ENCODE measurements around the gene GP9. TPM values are rescaled to one million over a fixed set of nuclear protein-coding genes. Genes with fewer than 3 reads are reported as not detected.

Gene GP9
- polyA plus RNA-seq (2011; rRNA removed) = not detected in 2 replicates
- polyA plus RNA-seq (2012; cell fraction: cytosol; rRNA removed) = not detected in 2 replicates
- polyA plus RNA-seq (2012; cell fraction: nucleus; rRNA removed) = not detected in 2 replicates
- polyA plus RNA-seq (2017; fragmentation: RNase III; extraction: RNeasy Plus Mini Kit Qiagen cat#74134 plus additional on column Dnase treatment) = not detected in 3 replicates
- polyA minus RNA-seq (2011; rRNA and poly(A)+ RNA removed) = not detected in 2 replicates

DNA sequence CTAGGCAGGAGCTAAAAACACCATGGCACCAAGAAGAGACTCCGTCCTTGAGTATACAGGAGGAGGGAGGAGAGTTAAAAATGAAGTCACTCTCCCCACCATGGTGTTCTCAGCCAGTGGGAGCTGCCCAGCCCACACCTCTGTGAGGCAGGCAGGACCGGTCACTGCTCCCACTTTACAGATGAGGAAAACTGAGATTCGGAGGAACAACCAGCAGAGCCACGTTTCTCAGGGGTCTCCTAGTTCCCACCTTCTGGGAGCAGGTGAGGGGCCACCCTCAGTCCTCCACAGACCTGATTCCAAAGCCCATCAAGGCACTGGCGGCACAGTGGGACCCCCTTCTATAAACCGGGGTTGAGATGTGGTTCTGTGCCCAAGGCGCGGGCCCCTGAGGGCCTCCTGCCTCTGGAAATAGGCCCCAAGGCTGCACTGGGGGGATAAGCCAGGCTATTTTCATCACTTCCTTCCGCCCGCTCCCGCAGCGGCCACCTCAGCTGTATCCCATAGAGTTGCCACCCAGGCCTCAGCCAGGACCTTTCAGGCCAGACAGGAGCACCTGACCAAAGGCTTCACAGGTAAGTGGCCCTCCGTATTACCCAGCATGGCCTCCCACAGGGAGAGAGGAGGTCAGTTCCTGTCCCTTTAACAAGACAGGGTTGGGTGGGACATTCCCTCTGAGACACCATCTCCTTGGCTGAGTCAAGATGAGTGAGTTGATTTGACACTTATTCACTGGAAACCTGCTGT, at the start of gene GP9:
Gene GP9 (plus strand): TSS at position 504 of the 747 bp plus-strand sequence. CDS start 961 bp downstream, outside the sequence.
- Histone ChIP-seq H3K4me2 (no peak within 1 kb of the TSS), H3K27ac (no peak within 1 kb of the TSS), H3K9me3 (no peaks in the 10 kb centered on the region), H3K4me3 (no peak within 1 kb of the TSS), H3K4me1 (no peaks in the 10 kb centered on the region)
- CTCF ChIA-PET = interaction anchor here (0.8 to 1.2 kb wide), 2 partner anchors 9 to 90 kb away, joined by 3 to 4 read pairs; no protein-coding TSS in a partner anchor
- FAIRE-seq (no peak), ATAC-seq (no peak), DNase-seq (ENCODE audit: low read depth in 1 of 2, low spot score in 1 of 2) (no peak)
- POLR2A ChIA-PET = no interaction called here
- WGBS (ENCODE audit: missing lambda C conversion rate) = 84% methylated on average over 10 of the region's 13 CpGs
- TF ChIP-seq, protein P1, sequence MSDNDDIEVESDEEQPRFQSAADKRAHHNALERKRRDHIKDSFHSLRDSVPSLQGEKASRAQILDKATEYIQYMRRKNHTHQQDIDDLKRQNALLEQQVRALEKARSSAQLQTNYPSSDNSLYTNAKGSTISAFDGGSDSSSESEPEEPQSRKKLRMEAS (IDR thresholded peaks at IDR 0.05) = no peak
- TF ChIP-seq FOXS1 (CRISPR knock-in tag; IDR thresholded peaks at IDR 0.05) = no peak
- TF ChIP-seq MAFK (IDR thresholded peaks at IDR 0.05; ENCODE audit: partially characterized antibody) = no peak
- TF ChIP-seq, protein P2, sequence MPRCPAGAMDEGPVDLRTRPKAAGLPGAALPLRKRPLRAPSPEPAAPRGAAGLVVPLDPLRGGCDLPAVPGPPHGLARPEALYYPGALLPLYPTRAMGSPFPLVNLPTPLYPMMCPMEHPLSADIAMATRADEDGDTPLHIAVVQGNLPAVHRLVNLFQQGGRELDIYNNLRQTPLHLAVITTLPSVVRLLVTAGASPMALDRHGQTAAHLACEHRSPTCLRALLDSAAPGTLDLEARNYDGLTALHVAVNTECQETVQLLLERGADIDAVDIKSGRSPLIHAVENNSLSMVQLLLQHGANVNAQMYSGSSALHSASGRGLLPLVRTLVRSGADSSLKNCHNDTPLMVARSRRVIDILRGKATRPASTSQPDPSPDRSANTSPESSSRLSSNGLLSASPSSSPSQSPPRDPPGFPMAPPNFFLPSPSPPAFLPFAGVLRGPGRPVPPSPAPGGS (IDR thresholded peaks at IDR 0.05) = no peak
- TF ChIP-seq RCOR1 (IDR thresholded peaks at IDR 0.05; ENCODE audit: low read depth, low read length) = no peak
- TF ChIP-seq, protein P3, sequence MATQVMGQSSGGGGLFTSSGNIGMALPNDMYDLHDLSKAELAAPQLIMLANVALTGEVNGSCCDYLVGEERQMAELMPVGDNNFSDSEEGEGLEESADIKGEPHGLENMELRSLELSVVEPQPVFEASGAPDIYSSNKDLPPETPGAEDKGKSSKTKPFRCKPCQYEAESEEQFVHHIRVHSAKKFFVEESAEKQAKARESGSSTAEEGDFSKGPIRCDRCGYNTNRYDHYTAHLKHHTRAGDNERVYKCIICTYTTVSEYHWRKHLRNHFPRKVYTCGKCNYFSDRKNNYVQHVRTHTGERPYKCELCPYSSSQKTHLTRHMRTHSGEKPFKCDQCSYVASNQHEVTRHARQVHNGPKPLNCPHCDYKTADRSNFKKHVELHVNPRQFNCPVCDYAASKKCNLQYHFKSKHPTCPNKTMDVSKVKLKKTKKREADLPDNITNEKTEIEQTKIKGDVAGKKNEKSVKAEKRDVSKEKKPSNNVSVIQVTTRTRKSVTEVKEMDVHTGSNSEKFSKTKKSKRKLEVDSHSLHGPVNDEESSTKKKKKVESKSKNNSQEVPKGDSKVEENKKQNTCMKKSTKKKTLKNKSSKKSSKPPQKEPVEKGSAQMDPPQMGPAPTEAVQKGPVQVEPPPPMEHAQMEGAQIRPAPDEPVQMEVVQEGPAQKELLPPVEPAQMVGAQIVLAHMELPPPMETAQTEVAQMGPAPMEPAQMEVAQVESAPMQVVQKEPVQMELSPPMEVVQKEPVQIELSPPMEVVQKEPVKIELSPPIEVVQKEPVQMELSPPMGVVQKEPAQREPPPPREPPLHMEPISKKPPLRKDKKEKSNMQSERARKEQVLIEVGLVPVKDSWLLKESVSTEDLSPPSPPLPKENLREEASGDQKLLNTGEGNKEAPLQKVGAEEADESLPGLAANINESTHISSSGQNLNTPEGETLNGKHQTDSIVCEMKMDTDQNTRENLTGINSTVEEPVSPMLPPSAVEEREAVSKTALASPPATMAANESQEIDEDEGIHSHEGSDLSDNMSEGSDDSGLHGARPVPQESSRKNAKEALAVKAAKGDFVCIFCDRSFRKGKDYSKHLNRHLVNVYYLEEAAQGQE (IDR thresholded peaks at IDR 0.05) = no peak
- TF ChIP-seq EP300 (IDR thresholded peaks at IDR 0.05) = no peak
- TF ChIP-seq HOXB5 (CRISPR knock-in tag; IDR thresholded peaks at IDR 0.05) = no peak
- no peak for TF ChIP-seq EHF (CRISPR knock-in tag; IDR thresholded peaks at IDR 0.05)
- no peak for TF ChIP-seq CHD4 (IDR thresholded peaks at IDR 0.05; ENCODE audit: borderline replicate concordance)
- TF ChIP-seq FOSB (CRISPR knock-in tag; IDR thresholded peaks at IDR 0.05) = no peak
- no peak for TF ChIP-seq CEBPB (IDR thresholded peaks at IDR 0.05)
- no peak for TF ChIP-seq NFE2L2 (conservative IDR thresholded peaks at IDR 0.05; ENCODE audit: low read length)
- TF ChIP-seq RAD21 (conservative IDR thresholded peaks at IDR 0.05 in 1 of 2, IDR thresholded peaks at IDR 0.05 in 1 of 2) = no peak
- TF ChIP-seq MAZ (IDR thresholded peaks at IDR 0.05; ENCODE audit: borderline replicate concordance, low read depth, low read length) = no peak
- TF ChIP-seq PHF8 (IDR thresholded peaks at IDR 0.05; ENCODE audit: borderline replicate concordance, low read depth) = no peak
- TF ChIP-seq HOXB13 (CRISPR knock-in tag; IDR thresholded peaks at IDR 0.05; ENCODE audit: low read depth) = no peak
- TF ChIP-seq, protein P4, sequence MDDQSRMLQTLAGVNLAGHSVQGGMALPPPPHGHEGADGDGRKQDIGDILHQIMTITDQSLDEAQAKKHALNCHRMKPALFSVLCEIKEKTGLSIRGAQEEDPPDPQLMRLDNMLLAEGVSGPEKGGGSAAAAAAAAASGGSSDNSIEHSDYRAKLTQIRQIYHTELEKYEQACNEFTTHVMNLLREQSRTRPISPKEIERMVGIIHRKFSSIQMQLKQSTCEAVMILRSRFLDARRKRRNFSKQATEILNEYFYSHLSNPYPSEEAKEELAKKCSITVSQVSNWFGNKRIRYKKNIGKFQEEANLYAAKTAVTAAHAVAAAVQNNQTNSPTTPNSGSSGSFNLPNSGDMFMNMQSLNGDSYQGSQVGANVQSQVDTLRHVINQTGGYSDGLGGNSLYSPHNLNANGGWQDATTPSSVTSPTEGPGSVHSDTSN (IDR thresholded peaks at IDR 0.05) = no peak

DNA sequence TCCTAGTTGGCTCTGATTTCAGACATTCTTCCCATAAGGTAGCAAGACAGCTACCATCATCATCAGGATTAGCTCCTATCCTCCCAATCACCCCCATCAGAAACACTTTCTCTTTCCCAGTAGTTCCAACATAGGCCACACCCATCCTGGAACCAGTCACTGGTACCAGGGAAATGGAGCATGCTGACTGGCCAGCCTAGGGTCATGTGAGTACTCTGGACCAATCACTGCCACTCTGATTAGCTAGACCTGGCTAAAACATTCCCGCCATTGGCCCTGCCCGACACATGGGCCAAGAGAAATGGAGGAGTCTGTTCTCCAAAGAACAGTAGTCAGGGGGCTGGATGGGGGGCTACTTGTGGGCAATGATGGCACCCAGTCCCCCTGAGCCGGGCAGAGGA, 47.1 kb upstream of the GP9 start:
- peak; percentile 31 to 40 for DNase-seq (ENCODE audit: low read depth in 1 of 2, low spot score in 1 of 2)
- H3K27ac ChIP-seq = no peak overlapping the region
- FAIRE-seq = no peak
- H3K4me2 ChIP-seq = no peak overlapping the region
- peaks cover 10% of the 10 kb centered on the region for H3K4me1 ChIP-seq
- peak in 1 of 2 experiments; percentile 78; a peak in 3 of 6 replicates for ATAC-seq
- TF ChIP-seq, protein P5, sequence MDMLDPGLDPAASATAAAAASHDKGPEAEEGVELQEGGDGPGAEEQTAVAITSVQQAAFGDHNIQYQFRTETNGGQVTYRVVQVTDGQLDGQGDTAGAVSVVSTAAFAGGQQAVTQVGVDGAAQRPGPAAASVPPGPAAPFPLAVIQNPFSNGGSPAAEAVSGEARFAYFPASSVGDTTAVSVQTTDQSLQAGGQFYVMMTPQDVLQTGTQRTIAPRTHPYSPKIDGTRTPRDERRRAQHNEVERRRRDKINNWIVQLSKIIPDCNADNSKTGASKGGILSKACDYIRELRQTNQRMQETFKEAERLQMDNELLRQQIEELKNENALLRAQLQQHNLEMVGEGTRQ (IDR thresholded peaks at IDR 0.05) = 0 out of 2 replicates have a peak, but pooled peaks have one; percentile 23
- TF ChIP-seq NFE2L2 (conservative IDR thresholded peaks at IDR 0.05; ENCODE audit: low read length) = no peak
- H3K4me3 ChIP-seq = no peak overlapping the region
- H3K9me3 ChIP-seq = no peaks in the 10 kb centered on the region
- 100% methylated on average over 1 of the region's 3 CpGs for WGBS (ENCODE audit: missing lambda C conversion rate)
- ChIA-PET CTCF (no interaction called here), POLR2A (no interaction called here)
